GM12801 (cell line): ENCODE data around the gene SDCCAG8.

Experiments
- TF ChIP-seq, protein P1 (sequence below): IDR thresholded peaks from one replicate; pipeline ENCODE4 v1.5.1; 2011; ENCODE audit warnings: control low read depth; ENCODE audit not compliant: insufficient read length; ENCODE audit errors: extremely low read depth

The SDCCAG8 gene

DNA sequence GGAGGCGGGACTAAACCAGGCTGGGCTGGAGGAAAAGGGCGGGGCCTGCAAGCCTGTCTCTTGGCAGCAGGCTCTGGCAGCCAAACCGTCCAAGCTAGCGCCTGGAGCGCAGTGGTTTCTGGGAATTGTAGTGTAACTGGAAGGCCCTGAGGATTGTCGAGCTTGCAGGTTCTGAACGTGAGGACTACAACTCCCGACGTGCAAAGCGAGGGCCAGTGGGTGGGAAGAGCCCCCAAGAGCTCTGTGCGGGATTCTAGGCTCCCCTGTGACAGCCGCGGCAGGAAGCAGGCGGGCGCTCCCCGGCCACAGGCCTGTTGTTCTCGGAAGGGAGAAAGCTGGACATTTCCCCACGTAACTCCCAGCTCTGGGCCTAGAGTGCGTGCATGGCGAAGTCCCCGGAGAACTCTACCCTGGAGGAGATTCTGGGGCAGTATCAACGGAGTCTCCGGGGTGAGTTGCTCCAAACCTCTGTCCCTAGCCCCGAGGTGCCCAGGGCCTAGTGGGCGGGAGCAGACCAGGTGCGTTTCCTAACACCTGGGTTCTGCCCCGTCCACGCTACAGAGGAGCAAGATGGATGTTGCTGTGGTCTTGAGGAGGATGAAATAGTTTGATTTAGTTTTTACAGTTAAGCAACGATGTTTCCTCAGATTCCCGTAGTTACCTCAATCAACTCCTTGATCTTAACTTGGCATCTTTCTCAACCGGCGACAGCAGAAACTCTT is at the start of gene SDCCAG8:
SDCCAG8 (plus strand) TSS at position 251 of the 722 bp plus-strand sequence; CDS start at position 384, 133 bp downstream.
- TF ChIP-seq, protein P1, sequence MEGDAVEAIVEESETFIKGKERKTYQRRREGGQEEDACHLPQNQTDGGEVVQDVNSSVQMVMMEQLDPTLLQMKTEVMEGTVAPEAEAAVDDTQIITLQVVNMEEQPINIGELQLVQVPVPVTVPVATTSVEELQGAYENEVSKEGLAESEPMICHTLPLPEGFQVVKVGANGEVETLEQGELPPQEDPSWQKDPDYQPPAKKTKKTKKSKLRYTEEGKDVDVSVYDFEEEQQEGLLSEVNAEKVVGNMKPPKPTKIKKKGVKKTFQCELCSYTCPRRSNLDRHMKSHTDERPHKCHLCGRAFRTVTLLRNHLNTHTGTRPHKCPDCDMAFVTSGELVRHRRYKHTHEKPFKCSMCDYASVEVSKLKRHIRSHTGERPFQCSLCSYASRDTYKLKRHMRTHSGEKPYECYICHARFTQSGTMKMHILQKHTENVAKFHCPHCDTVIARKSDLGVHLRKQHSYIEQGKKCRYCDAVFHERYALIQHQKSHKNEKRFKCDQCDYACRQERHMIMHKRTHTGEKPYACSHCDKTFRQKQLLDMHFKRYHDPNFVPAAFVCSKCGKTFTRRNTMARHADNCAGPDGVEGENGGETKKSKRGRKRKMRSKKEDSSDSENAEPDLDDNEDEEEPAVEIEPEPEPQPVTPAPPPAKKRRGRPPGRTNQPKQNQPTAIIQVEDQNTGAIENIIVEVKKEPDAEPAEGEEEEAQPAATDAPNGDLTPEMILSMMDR: no peak

DNA sequence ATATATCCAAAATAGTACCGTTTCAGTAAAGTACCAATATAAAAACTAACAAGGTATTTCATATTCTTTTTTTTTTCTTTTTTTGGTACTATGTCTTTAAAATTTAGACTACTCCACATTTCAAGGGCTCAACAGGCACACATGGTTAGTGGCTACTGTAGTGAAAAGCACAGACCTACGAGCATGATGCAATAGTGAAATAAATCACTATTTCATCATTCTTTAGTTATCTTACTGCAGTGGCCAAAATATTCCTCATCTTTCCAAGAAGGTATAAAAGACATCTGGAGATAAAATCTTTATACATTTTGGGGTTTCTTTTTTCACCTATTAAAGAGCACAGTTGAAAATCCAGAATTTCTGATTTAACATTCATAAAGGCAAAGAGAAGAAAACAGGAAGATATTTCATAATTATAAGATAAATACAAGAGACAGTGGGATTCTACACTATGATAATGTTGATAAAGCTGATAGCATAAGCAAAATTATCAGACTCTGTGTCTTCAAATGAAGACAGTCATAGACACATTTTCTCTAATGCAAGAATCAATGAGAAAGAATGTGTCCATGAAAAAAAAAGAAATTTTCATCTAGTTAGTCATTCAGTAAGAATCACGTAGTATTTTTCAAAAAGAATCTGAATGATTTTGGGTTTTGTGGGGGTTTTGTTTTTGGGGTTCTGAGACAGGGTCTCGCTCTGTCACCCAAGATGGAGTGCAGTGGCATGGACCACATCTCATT is 42.6 kb upstream of the SDCCAG8 start:
- TF ChIP-seq, protein P1: no peak

DNA sequence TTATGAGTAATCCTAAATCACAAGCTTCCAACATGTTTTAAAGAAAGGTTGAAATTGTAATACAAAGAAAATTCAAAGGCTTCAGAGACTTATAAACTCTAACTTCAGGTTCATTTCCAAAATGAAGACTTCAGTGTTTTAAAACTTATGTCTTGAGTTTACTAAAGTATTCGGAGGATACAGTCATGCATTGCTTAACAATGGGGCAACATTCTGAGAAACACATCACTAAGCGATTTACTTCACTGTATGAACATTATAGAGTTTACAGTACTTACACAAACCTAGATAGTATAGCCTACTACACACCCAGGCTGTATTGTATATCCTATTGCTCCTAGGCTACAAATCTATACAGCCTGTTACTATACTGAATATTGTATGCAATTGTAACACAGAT is 39.1 kb upstream of the SDCCAG8 start:
- TF ChIP-seq, protein P1: no peak

DNA sequence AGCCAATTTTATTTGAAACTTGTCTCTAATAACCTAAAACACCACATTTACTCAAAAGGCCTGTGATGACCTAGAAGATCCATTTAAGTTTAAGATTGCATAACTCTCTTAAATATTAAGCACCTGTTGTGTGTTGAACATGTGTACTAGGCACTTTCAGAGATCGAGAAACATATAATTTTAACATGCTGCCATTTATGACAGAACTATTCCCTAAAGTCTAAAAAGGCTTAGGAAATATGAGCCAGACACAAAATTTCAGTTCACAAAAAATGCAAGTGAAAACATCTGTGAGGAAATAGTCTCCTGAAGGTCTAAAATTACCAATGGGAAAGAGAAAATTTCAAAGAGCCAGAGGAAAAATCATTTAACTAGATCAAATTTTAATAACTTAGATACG is 38.5 kb upstream of the SDCCAG8 start:
- TF ChIP-seq, protein P1: no peak

DNA sequence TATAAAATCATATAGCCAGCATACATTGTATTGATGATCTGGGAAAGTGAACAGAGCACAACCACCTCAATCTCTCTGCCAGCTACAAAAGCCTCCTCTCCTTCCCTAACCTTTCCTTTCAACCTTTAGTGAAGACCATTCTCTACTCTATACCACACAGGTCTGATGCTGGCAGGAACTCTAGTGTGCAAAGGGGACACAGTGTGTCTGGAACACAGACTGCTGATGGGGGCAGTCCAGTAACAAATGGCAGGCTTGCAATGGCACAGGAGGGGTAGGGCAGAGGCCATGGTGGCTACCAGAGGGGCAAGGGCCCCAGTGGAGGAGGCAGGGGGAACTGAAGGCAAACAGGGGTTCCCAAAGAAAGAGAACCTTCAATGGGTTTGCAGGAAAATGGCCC is 37.8 kb upstream of the SDCCAG8 start:
- TF ChIP-seq, protein P1: no peak

DNA sequence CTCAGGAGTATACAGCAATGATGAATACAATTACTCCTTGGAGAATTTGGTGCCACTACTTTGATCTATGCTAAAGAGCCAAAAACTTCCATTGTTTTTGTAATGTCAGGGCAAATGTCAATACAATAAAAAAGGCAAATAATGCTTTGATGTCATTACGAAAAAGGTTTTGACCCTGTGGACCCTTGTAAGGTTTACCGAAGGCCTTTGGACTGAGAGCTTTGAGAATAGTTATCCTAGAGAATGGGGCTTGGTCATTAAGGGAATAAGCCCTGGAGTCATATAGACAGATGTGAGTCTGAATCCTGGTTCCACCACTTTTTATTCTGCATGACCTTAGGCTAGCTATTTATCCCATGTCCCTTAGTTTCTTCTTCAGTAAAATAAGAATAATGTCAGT is 28.2 kb upstream of the SDCCAG8 start:
- TF ChIP-seq, protein P1: no peak

DNA sequence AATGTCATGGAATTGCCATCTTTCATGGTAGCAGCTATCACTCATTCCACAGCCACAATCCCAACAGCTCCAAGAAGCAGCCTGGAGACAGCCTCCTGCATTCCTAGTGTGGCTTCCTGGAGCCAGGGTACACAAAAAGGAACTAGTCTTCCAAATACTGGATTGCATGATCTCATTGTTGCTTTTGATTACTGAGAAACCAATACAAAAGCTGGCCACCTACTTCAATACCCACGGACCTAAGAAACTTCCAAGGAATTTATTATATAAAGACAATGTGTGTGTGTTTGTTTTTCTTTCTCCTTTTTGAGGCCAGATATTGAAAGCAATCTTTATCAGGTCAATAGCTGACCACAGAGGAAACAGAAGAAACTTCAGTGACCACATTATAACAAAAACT is 26.3 kb upstream of the SDCCAG8 start:
- TF ChIP-seq, protein P1: no peak
